Activated CD4-positive, CD25-positive, alpha-beta regulatory T cell (primary cell): Measurements from ENCODE around the gene DDX25.
"Not testable (repeated sequence)": the region's sequence is repeated elsewhere in the genome, so short reads cannot be mapped to it uniquely, and the experiment has no call there.

Experiments
- DNase-seq, 4 experiments: peaks; one replicate each; lab custom pipeline; 2025; lab: John Stamatoyannopoulos, UW

Gene DDX25

GRCh38 chr11:125904678-125905077, 370 bp downstream of the DDX25 start:
- no peak for DNase-seq

DNA sequence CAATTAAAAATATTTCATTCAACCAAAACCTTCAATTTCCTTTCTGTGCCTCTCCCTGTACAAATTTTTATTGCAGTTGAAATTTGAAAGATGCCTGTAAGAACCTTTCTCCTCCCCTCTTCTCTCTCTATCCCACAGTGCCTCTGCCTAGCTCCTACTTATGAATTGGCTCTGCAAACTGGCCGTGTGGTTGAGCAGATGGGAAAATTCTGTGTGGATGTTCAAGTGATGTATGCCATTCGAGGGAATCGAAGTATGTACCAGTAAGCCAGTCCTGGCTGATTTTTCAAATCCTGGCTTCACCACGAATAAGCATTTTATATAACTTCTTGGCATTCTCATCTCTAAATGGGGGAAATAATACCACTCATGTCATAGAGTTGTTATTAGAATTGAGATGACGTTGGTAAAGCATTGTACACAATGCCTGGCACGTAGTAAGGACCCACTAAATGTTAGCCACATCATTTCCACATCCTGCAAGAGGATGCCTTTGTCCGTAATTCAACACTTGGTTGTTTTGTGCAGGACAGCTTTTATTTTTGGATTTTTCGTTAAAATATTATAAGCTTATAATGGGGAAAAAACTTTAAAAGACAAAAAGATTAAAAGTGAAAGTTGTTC, 6.0 kb downstream of the DDX25 start:
- DNase-seq = no peak

DNA sequence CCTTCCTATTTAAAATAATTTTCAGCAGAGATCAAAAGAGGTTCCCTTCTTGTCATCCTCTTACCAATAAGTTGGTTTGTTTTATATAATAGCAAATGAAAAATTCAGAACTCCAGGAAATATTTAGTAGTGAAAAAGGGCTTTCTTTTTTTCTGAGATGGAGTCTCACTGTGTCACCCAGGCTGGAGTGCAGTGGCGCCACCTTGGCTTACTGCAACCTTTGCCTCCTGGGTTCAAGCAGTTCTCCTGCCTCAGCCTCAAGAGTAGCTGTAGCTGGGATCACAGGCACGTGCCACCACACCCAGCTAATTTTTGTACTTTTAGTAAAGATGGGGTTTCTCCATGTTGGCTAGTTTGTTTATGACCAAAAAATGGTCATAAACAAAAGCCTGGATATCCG, 10.3 kb downstream of the DDX25 start:
- DNase-seq = not testable (repeated sequence)

DNA sequence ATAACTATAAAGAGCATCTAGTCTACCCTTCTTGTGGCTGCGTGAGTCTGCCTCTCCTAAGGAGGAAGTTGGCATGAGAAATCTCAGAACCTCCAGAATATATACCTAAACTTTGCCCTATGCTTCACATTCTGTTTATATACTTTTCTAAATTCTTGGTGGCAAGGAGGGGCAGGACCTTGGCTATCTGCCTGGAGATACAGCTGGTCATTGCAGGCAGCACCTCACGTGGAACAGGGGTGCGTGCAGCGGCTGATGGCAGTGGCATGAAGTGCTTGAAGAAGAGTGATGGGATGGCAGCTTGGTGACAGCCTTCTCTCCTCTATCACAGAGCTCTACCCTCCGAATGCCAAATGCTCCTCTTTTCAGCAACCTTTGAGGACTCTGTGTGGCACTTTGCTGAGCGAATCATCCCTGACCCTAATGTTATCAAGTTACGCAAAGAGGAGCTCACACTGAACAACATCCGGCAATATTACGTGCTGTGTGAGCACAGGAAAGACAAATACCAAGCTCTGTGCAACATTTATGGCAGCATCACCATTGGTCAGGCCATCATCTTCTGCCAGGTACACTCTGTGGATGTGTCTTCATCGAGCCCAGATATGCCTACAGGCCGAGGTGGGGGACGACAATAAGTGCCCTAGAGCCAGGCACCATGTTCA, 12.5 kb downstream of the DDX25 start:
- DNase-seq = no peak

- no peak for DNase-seq
Observed at GRCh38 chr11:125918140-125918840, 14.0 kb downstream of the DDX25 start.

DNA sequence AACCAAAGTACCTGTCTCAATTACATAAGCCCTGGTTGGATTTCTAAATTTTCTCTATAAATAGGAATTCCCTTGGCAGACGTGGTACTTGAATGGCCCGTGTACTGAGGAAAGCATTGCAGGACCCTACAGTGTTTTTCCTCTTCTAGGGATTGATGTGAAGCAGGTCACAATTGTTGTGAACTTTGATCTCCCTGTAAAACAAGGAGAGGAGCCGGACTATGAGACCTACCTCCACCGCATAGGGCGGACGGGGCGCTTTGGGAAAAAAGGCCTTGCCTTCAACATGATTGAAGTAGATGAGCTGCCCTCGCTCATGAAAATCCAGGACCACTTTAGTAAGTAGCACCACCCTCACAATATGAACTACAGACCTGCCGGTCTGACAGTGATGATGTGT, 16.7 kb downstream of the DDX25 start:
- no peak for DNase-seq

DNA sequence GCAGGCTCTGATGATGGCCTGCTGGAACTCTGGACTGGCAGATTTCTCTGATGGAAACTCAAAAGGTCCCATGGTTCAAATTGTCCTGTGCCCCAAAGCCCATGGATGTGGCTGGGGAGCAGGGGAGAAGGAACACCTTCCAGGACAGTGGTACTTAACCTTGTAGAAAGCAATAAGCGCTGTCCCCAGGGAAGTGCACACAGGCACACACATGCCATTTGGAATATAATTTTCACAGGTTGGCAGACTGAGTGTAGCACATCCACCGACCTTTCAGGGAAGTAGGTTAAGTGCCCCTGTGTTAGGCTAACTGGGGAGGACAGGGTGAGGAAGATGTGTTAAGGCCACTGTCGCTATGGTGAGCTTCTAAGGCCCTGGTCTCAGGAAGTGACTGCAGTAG, 17.8 kb downstream of the DDX25 start:
- no peak for DNase-seq

GRCh38 chr11:125923012-125923579, 18.8 kb downstream of the DDX25 start:
- peak in 2 of 4 experiments; percentile 10 to 13 for DNase-seq

DNA sequence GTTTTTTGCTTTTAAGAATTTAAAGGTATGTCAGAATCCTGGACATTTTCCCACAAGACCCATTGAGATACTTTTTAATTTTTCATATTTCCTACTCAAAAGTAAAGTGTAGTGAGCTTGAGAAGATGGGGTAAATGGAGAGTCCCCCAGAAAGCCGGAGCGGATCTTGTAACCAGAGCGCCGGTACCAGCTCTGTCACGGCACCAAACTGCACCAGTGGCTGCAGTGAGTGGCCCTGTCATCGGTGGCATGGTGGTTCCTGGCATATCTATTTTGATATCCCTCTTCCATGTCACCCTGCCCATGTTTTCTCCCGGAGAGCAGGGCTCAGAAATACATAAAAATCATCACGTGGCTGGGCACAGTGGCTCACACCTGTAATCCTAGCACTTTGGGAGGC, 19.3 kb downstream of the DDX25 start:
- no peak for DNase-seq

DNA sequence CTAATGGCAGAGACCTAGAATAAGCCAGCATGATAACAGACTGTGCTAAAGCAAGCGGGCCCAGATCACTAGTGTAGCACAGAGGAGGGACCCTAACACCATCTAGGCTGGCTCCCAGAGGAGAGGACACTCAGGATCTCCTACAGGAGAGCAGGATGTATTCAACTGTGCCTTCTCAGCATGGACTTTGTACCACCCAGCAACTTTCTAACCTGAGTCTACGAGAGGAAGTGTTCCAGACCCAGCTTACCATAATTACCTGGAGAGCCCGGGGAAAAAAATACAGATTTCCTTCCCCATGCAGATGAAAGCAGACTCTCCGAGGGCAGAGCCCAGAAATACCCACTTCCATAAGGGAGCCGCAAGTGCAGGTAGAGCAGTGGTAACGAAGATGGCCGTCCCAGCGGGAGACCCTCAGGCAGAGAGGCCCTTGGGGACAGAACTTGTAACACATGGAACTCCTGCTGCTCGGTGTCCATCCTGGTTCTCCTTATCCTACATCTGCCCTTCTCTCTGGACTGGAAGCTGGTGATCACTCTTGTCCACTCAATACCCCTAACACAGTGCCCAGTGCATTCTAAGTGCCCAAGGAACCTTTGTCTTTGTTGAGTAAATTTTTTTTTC, 20.2 kb downstream of the DDX25 start:
- DNase-seq = no peak

DNA sequence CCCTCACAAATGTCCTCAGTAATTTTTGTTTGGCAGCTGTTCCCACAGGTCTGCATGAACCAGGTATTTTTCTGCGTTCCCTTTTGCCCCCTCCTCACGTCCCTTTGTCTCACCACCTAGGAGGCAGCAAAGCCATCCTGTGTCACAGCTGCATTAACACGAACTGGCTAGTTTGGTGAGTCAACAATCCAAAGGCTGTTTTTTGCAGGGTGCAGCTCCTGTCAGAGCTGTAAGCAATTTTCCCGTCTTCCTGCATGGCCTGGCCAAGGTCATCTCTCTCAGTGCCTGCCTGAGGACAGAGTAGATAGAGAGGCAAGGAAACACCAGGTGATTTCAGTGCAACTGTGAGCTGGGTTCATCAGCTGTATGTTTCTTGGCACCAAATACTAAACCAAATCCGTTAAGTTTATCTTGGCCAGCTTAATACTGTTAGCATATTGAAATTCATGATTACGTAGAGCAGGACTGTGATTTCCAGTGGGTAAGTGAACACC, 21.0 kb downstream of the DDX25 start:
- DNase-seq = no peak

GRCh38 chr11:125925804-125926203, 21.5 kb downstream of the DDX25 start:
- no peak for DNase-seq

- DNase-seq = no peak
Observed at GRCh38 chr11:125926682-125927081, 22.4 kb downstream of the DDX25 start.

DNA sequence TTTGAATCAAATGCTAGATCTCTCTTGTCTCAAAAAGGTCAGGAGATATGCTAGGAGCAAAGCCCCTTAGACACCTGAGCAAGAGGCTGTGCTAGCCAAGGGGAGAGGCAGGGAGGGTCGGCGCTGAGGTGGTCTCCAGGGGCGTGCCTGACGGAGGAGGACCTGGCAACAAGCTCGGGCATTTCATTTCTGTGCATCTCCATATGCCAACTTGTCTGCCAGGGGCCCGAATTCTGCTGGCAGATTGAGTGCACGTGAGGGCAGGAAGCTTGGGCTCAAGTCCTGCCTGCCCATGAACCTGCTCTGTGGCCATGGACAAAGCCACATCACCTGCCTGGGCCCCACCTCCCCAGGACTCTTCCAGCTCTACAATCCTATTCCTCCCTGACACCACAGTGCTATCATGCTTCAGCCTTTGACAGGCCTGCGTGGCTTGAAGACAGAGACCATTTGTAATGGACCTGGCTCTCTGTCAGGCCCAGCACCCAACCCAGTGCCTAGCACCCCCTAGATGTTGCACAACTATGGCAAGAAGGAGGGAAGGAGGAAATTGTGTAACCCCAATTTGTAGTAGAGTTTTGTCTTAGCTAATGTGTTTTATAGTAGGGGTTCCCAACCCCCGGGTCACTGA, 25.3 kb downstream of the DDX25 start:
- no peak for DNase-seq

GRCh38 chr11:125930076-125930450, 25.8 kb downstream of the DDX25 start:
- DNase-seq = no peak

- no peak for DNase-seq
Observed at GRCh38 chr11:125931116-125931515, 26.8 kb downstream of the DDX25 start.

GRCh38 chr11:125931668-125932067, 27.4 kb downstream of the DDX25 start:
- DNase-seq = no peak

- no peak for DNase-seq
Observed at GRCh38 chr11:125932301-125932700, 28.0 kb downstream of the DDX25 start.

DNA sequence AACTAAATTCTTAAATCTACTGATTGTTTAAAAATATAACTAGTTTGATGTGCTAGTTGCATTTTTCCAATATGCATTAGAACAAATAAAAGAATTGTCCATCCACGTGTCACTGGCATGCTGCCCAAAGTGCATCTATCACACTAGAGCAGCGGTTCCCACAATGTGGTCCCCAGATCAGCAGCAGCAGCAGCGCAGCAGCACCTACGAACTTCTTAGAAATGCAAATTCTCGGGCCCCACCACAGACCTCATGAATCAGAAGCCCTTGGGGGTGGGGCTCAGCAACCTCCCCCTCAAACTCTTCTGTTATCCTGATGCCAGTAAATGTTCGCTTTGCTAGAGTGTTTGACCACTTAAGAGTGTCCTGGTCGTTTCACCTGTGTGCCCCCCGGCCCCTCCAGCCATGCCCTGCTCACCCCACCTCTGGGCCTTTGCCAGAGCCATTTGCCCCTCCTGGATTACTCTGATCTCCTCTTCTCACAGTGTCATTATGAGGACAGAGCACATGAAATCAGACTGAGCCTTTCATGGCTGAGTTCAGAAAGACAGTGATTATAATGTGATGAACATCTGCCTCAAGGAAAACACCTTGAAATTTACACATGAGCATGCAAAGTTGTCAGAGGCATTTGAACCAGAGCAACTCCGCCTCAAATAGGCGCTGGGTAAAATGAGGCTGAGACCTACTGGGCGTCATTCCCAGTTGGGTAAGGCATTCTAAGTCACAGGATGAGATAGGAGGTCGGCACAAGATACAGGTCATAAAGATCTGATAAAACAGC, 28.9 kb downstream of the DDX25 start:
- DNase-seq = no peak

DNA sequence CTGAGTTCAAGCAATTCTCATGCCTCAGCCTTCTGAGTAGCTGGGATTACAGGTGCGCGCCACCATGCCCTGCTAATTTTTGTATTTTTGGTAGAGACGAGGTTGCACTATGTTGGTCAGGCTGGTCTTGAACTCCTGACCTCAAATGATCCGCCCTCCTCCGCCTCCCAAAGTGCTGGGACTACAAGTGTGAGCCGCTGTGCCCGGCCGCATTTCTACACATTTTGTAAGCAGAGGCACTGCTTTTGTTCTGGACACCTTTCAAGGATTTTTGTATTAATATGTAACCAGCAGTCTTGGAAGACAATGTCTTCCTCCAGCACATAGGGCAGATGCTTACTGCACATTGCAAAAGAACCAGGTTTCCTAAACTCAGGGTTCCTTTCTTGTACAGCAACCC, 30.2 kb downstream of the DDX25 start:
- no peak for DNase-seq

DNA sequence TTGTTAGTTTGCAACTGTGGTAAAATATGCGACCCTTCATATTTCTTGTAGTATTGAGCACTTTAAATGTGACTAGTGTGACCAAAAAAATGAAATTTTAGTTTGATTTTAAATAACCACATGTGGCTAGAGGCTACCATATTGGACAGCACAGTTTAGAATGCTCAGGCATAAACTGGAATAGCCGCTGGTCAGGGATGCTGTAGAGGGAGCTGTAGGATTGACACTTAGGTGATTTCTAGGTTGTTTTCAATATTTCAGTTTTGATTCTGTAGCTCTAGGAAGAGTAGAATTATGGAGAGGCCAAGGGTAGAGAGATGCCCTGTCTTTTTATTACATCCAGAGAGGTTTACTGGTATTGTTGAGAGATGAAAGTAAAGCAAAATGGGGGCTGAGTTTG, 30.7 kb downstream of the DDX25 start:
- DNase-seq = no peak
